Measurements from ENCODE around the gene EXOC3L1. TPM values are rescaled to one million over a fixed set of nuclear protein-coding genes. Genes with fewer than 3 reads are reported as not detected.
A peak's percentile ranks its signal among the peaks of the same experiment; 100 is the strongest.

The EXOC3L1 gene
- total and polyA plus RNA-seq, 2 donors (not counting 1 experiment from before 2014, with no cell fraction given): 0.09 to 0.33 TPM

DNA sequence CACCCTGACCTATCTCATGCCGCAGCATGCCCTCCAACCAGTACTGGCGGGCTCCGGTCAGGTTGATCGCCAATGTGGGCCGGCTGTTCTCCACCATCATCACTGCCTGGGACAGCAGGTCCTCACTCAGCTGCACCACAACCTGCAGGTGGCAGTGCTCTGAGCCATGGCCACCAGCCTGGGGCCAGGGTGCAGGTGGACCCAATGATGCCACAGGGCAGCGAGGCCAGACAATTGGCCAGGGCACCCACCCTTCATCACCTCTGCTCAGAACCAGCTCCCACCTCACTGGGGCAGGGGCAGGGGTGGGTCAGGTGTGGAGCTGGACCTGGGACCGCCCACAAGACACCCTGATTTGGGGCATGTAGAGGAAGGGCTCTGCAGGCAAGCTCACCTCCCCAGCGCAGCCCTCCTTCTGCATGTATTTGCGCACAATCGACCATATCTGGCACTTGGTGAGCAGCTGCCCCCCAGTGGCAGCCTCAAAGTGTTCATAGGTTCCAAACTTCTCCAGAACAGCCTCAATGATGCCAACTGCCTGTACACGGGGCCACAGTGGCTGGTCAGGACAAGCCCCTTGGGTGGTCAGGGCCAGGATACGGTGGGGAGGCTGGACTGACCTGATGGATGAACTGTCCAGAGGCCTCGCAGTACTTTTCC lies 10.4 kb downstream of the EXOC3L1 start:
- Histone ChIP-seq H3K4me3 (replicated peaks in 1 of 4; ENCODE audit: control extremely low read depth in 1 of 4, insufficient read depth in 1 of 4, low read depth in 3 of 4, low read length in 4 of 4) (no peak overlapping the region), H3K4me2 (ENCODE audit: extremely low read depth, insufficient read depth, low read length) (no peak overlapping the region), H3K36me3 (ENCODE audit: control insufficient read depth, insufficient read depth, low read length) (peaks cover 10% of the 10 kb centered on the region), H3K9ac (ENCODE audit: insufficient read depth, low read length) (no peak overlapping the region), H3K9me3 (ENCODE audit: control insufficient read depth, insufficient read depth, low read depth, low read length) (no peaks in the 10 kb centered on the region), H2AFZ (ENCODE audit: low read length) (no peak overlapping the region), H3K4me1 (ENCODE audit: control insufficient read depth, extremely low read depth, insufficient read depth, low read length) (peaks cover 15% of the 10 kb centered on the region), H3K27ac (ENCODE audit: insufficient read depth, low read length) (no peak overlapping the region), H4K20me1 (ENCODE audit: control insufficient read depth, extremely low read depth, insufficient read depth, low read length) (no peaks in the 10 kb centered on the region), H3K79me2 (ENCODE audit: control insufficient read depth, insufficient read depth, low read length) (peaks cover 9% of the 10 kb centered on the region), H3K27me3 (ENCODE audit: control insufficient read depth, insufficient read depth, low read length) (no peaks in the 10 kb centered on the region)
- no peak for TF ChIP-seq EZH2 (IDR thresholded peaks at IDR 0.05; ENCODE audit: low read length, missing control alignments)
- TF ChIP-seq, protein P1, sequence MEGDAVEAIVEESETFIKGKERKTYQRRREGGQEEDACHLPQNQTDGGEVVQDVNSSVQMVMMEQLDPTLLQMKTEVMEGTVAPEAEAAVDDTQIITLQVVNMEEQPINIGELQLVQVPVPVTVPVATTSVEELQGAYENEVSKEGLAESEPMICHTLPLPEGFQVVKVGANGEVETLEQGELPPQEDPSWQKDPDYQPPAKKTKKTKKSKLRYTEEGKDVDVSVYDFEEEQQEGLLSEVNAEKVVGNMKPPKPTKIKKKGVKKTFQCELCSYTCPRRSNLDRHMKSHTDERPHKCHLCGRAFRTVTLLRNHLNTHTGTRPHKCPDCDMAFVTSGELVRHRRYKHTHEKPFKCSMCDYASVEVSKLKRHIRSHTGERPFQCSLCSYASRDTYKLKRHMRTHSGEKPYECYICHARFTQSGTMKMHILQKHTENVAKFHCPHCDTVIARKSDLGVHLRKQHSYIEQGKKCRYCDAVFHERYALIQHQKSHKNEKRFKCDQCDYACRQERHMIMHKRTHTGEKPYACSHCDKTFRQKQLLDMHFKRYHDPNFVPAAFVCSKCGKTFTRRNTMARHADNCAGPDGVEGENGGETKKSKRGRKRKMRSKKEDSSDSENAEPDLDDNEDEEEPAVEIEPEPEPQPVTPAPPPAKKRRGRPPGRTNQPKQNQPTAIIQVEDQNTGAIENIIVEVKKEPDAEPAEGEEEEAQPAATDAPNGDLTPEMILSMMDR (conservative IDR thresholded peaks at IDR 0.05 in 1 of 2, IDR thresholded peaks at IDR 0.05 in 1 of 2; ENCODE audit: low read depth in 1 of 2, low read length in 2 of 2): peak; percentile 3 to 10
- no peak for DNase-seq (ENCODE audit: low read depth in 2 of 2)

DNA sequence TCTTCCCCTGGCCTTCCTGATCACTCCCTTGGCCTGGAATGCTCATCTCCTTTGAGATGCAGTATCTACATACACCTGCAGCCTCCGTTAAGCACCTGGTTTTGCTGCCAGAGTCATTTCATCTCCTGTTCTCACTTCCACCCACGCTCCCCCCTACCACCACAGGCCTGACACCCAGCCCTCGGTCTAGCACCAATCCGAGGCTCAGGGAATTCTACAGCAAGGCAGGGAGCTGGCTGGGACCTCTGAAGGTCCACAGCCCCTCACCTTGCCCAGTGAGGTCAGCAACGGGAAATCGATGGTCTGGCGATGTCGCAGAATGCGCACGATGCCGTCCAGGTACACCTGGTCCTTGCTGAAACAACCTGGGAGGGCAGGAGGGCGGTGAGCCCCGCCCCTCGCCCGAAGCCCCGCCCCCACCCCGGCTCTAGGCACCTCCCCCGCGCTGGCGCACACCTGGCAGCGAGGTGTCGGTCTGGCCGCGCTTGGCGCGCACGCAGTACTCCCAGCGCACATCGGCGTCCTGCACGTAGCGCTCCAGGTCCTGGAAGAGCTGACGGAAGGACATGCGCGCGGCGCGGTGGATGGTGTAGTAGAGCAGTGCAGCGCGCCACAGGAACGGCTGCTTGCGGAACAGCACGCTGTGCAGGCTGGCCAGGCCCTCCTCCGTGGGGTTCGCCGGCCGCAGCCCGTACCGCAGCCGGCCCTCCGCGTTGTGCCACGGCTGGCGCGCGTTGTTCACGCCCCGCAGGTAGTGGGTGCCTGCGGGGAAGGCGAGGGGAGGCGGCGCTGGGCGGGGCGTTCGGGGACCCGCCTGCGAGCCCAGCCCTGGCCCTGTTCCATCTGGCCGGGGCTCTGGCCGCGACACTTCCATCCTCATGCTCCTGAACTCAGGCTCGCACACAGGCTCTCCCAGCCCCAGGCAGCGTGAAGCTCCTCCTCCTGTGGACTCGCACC lies 11.9 kb downstream of the EXOC3L1 start:
- peak; percentile 52 to 53 for DNase-seq (ENCODE audit: low read depth in 2 of 2)
- Histone ChIP-seq H2AFZ (ENCODE audit: low read length) (no peak overlapping the region), H4K20me1 (ENCODE audit: control insufficient read depth, extremely low read depth, insufficient read depth, low read length) (no peaks in the 10 kb centered on the region), H3K9me3 (ENCODE audit: control insufficient read depth, insufficient read depth, low read depth, low read length) (no peaks in the 10 kb centered on the region), H3K79me2 (ENCODE audit: control insufficient read depth, insufficient read depth, low read length) (peaks cover 9% of the 10 kb centered on the region), H3K4me3 (replicated peaks in 1 of 4; ENCODE audit: control extremely low read depth in 1 of 4, insufficient read depth in 1 of 4, low read depth in 3 of 4, low read length in 4 of 4) (peak overlapping the region in 1 of 4 experiments; percentile 45), H3K9ac (ENCODE audit: insufficient read depth, low read length) (no peak overlapping the region), H3K4me2 (ENCODE audit: extremely low read depth, insufficient read depth, low read length) (peak overlapping the region; percentile 82), H3K36me3 (ENCODE audit: control insufficient read depth, insufficient read depth, low read length) (peaks cover 10% of the 10 kb centered on the region), H3K27ac (ENCODE audit: insufficient read depth, low read length) (no peak overlapping the region), H3K4me1 (ENCODE audit: control insufficient read depth, extremely low read depth, insufficient read depth, low read length) (peaks cover 15% of the 10 kb centered on the region), H3K27me3 (ENCODE audit: control insufficient read depth, insufficient read depth, low read length) (no peaks in the 10 kb centered on the region)
- TF ChIP-seq EZH2 (IDR thresholded peaks at IDR 0.05; ENCODE audit: low read length, missing control alignments): no peak
- TF ChIP-seq, protein P1 (conservative IDR thresholded peaks at IDR 0.05 in 1 of 2, IDR thresholded peaks at IDR 0.05 in 1 of 2; ENCODE audit: low read depth in 1 of 2, low read length in 2 of 2): no peak

DNA sequence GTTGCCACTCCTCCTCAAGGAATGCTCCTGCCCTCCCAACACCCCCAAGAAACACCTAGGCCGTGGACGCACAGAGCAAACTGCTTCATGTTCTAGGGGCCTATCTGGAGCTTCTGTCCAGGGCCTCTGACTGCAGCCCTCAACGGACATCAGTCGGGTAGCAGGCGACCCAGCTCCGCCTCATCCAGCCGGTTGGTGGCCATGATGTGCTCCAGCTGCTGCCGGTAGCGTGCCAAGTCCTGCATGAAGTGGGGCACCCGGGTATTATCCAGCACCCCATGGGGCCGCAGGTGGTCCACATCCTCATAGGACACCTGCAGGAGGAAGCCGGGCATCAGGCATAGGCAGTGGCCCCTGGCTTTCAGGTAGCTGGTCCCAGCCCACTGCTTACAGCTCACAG lies 13.3 kb downstream of the EXOC3L1 start:
- H3K9ac ChIP-seq (ENCODE audit: insufficient read depth, low read length): no peak overlapping the region
- H3K36me3 ChIP-seq (ENCODE audit: control insufficient read depth, insufficient read depth, low read length): peaks cover 10% of the 10 kb centered on the region
- TF ChIP-seq EZH2 (IDR thresholded peaks at IDR 0.05; ENCODE audit: low read length, missing control alignments): no peak
- TF ChIP-seq, protein P1 (conservative IDR thresholded peaks at IDR 0.05 in 1 of 2, IDR thresholded peaks at IDR 0.05 in 1 of 2; ENCODE audit: low read depth in 1 of 2, low read length in 2 of 2): no peak
- peak in 1 of 2 donors; percentile 23 for DNase-seq (ENCODE audit: low read depth in 2 of 2)
- no peak overlapping the region for H3K4me2 ChIP-seq (ENCODE audit: extremely low read depth, insufficient read depth, low read length)
- H2AFZ ChIP-seq (ENCODE audit: low read length): no peak overlapping the region
- peaks cover 9% of the 10 kb centered on the region for H3K4me1 ChIP-seq (ENCODE audit: control insufficient read depth, extremely low read depth, insufficient read depth, low read length)
- H3K9me3 ChIP-seq (ENCODE audit: control insufficient read depth, insufficient read depth, low read depth, low read length): no peaks in the 10 kb centered on the region
- no peak overlapping the region for H3K27ac ChIP-seq (ENCODE audit: insufficient read depth, low read length)
- H4K20me1 ChIP-seq (ENCODE audit: control insufficient read depth, extremely low read depth, insufficient read depth, low read length): no peaks in the 10 kb centered on the region
- no peaks in the 10 kb centered on the region for H3K27me3 ChIP-seq (ENCODE audit: control insufficient read depth, insufficient read depth, low read length)
- H3K79me2 ChIP-seq (ENCODE audit: control insufficient read depth, insufficient read depth, low read length): no peaks in the 10 kb centered on the region
- H3K4me3 ChIP-seq (replicated peaks in 1 of 4; ENCODE audit: control extremely low read depth in 1 of 4, insufficient read depth in 1 of 4, low read depth in 3 of 4, low read length in 4 of 4): no peak overlapping the region

All from fibroblast of lung (primary cell).